HG03354 (cell line): ENCODE results near the gene HUNK.
"Not testable (repeated sequence)": the region's sequence is repeated elsewhere in the genome, so short reads cannot be mapped to it uniquely, and the experiment has no call there.

Source experiments
- ATAC-seq: cut with Tn5 transposase; IDR thresholded peaks from one replicate; pipeline ENCODE4 v1.9.1; 2021; ENCODE audit warnings: mild to moderate bottlenecking; ENCODE audit not compliant: unreplicated experiment, poor library complexity, severe bottlenecking

Gene HUNK

DNA sequence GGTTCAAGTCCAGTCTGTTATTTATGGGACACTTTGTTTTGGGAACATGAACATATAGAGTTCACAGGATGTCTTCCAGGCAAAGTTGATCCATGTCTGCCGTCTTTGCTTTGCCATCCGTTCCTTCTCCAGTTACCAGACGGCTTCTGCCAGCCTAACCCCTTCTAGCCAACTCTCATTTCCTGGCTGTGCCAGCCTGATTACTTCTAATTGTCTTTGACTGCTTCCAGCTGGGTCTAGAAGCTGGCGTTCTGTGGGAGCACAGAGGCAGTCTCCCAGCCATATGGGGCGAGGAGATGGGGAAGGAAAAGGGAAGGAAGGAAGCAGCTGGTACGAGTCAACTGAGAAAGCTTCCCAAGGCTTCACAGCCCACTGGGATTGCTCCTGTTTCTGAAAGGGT is 3.1 kb upstream of the HUNK start:
- ATAC-seq = no peak

DNA sequence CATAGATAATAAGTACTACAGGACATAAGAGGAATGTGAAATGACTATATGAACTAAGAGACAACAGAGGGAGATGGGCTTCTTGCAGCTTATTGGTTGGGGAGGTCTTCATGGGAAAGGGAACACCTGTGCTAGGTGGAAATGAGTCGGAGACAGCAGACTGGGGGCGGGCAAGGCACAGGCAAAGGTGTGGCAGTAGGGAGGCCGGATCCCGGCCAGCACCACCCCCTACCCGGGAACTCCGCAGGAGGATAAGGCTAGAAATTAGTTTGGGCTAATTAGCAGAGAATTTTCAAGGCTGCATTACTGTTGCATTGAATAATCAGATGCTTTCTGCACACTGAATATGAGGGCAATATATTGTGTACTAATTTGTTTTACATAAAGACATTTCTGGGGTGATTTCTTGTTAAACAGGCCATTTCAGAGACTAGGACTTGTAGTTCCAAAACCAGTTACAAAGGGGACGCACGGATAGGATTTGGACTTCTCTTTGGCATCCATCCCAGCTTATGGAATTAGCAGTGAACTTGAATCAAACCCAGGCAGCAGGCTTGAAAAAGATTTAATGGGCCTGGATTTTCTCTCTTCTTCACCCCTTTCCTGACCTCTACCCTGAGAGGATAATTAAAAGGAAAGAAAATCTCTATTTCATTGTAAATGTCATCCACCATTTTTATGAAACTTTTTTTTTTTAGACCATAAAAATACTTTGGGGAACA is 2.2 kb upstream of the HUNK start:
- no peak for ATAC-seq

DNA sequence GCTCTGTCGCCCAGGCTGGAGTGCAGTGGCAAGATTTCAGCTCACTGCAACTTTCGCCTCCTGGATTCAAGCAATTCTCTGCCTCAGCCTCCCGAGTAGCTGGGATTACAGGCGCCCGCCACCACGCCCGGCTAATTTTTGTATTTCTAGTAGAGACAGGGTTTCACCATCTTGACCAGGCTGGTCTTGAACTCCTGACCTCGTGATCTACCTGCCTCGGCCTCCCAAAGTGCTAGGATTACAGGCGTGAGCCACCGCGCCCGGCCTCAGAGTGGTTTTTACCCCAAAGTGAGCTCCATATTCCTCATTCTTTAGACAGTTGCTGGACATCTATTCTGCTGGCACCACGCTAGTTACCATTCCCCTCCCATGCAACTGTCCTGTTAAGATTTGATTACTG is 1.4 kb upstream of the HUNK start:
- ATAC-seq = not testable (repeated sequence)

DNA sequence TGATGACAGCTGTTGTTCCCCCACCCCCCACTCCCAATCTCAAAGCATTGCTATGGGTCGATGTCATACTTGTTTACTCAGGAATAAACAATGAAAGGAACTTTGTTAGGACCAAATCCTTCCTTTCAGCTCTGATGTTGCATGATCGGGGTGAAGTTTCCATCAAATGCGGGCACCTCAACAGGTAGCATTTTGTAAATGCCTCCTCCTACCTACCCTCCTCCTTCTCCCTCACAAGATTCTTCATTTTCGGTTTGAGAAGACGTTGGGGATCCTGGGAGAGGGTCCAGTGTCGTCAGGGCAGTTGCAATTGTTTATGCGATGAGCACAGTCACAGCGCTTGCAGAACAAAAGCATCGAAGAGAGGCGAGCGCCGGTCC is 758 bp upstream of the HUNK start:
- no peak for ATAC-seq

DNA sequence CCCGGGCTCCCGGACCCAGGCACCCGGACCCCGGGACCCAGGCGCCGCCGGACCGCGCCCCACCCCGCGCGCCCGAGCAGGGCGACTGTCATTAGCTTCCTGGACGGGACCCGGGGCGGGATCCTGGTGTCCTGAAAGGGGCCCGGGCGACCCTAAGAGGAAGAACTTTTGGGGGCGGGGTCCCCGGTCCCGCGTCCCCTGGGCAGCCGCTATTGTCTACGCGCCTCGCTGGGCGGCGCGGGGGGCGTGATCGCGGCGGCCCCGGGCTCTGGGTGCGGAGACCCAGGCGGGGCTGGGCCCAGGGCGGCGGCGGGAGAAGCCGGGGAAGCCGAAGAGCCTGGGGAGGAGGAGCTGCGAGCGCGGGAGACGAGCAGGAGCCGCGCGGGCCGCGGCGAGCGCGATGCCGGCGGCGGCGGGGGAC is 465 bp downstream of the HUNK start:
- no peak for ATAC-seq

DNA sequence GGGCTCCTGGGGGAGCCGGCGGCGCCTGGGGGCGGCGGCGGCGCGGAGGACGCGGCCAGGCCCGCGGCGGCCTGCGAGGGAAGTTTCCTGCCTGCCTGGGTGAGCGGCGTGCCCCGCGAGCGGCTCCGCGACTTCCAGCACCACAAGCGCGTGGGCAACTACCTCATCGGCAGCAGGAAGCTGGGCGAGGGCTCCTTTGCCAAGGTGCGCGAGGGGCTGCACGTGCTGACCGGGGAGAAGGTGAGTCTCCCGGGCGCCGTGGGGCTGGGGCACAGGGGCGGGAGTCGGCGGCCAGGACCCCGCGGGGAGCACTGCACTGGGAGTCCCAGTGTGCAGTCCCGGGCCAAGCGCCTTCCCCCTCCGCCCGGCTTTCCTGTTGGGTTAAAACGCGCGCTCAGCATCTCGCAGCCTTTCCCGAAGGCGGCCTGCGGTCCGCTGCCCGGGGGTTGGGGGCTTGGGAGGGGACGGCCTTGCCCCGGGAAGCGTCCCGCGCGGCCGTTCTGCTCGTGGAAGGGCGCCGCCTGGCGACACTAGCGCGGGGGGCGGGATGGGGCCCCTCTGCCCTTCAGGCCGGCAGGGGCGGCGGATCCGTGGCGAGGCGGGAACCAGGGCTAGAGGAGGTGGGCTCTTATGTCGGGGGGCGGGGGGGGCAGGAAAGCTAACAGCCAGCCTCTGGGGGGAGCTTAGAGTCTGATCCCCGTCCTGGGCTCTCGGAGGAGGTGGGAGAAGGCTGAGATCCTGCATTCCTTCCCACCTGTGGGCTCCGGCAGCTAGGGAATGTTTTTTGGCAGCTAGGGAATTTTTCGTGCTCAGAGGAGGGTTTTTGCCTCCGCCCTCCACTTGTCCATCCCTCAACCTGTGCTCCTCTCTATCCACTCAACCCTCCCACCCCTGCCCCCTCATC is 1.1 kb downstream of the HUNK start:
- ATAC-seq = no peak

DNA sequence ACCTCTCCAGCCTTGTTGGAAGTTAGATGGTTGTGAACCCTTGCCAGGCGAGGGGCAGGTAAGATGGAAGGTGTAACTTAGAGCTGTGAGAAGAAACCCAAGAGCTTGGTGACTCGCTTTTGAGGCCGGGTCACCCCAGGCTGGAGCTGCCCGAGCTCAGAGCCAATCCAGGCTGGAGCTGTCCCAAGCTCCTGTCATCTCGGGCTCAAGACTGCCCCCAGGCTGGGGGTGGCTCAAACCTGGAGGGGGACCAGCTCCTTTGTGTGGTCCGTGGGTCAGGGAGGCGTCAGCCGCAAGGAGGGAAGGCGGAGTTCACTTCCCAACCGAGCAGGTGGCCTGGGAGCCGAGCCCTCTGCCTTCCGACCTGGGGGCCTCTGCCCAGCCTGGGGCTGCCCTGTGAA is 2.0 kb downstream of the HUNK start:
- no peak for ATAC-seq

DNA sequence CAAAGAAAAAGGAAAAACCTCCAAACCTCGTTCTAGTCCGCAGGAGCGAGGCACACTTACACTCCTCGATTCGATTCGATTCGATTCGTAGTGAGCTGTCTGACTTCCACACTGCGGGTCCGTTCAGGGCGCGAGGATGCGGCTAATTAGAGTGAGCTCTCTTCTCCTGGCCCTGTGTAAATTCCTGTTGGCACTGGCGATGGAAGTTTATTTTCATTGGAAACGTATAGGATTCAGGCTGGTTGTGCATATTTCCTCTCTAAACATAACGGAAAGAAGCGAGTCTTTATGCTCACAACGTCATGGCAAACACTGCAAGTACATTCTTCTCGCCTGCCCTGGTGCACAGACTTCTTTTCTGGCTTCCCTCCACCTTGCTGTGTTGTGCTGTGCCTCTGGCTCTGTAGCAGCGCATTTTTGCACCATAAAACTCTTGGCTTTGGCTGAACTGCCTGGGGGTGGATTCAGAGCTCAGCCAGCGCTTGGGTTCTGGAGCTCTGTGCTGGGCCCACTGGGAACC is 2.7 kb downstream of the HUNK start:
- ATAC-seq = no peak

DNA sequence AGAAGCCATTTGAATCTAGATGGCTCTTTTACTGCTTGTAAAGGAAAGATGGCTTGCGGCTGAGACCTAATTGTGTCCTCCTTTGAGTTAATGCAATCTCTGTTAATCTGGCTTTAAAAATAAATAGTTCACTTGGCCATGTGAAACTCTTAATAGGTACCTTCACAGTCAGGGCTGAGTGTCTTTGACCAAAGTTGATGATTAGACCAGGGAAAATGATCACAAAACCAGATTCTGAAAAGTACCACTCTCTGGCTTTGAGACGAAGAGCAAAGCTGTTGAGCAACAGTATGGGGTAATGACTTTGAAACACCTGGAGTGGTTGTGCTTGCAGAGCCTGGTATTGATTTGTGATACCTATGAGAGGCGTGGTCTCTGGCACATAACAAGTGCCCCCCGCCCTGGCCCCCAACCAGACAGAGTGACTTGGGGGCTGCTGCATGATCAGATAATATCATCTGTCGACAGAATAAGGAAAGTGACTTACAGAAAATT is 4.7 kb downstream of the HUNK start:
- no peak for ATAC-seq

DNA sequence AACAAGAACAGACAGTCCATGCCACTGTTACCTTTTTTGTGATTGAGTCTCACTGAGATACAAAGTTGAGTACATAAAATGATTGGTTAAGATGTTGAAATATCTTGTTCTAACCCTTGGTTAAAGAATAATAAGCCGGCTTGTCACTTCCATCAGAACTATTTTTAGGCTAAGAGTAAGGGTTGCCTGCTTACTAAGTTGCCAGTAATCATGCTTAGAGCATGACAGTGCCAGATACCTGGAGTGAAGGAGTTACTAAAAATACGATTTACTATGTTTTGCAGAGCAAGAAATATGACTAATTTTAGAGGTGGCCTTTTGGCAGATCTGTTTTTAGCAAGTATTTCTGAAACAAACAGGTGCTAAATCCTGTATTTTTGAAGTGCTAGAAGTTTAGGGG is 6.0 kb downstream of the HUNK start:
- ATAC-seq = no peak

DNA sequence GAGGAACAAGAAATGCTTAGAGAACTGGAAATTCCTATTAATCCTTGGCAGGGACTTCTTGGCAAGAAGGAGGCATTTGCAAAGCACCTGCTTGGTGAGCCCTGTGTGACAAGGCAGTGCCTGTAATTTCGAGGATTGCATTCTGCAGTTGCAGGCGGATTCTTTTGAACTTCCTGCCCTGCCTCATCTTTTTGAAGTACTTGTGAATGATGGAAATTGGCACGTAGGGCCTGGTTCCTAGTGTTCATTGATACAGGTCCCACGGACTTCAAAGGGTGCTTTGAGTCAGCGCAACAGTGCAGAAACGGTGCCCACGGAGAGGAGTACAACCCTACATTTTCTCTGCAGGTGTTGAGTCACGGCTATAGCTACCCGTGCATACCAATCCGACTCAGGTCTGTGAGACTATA is 6.4 kb downstream of the HUNK start:
- no peak for ATAC-seq

DNA sequence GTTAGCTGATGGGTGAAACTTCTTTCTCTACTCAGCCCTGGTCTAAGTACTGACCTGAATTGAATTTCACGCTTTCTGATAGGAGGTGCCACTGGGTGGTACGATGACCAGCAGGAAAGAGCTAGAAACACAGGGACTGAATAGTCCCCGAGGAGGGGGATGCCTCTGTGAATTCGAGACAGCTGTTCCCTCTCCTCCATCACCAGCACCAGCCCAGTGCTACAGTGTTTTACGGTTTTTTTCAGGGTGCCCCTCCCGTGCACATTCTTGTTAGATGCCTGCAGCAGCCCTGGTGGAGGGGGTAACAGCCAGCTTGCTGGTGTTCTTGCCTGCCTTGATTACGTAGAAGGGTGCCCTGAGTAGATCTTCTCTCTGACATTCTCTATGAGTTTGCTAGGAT is 7.1 kb downstream of the HUNK start:
- ATAC-seq = no peak

DNA sequence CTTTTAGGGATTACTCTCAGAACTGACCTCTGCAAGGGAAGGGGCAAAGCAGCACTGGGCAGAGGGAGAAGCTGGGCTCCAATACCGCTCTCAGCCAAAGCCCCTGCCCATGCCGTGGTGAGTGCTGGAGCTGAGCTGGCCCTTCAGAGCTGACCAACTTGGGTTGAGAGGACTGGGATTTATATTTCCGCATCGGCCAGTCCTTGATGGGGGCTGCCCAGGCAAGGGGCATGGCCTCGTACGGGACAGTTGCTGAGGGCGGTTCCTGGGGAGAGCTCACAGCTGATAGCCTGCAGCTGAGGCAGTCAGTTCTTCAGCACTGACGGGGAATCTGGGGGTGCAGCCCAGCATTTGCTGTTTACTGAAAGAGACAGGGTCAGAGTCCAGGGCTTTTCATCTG is 8.0 kb downstream of the HUNK start:
- ATAC-seq = no peak

DNA sequence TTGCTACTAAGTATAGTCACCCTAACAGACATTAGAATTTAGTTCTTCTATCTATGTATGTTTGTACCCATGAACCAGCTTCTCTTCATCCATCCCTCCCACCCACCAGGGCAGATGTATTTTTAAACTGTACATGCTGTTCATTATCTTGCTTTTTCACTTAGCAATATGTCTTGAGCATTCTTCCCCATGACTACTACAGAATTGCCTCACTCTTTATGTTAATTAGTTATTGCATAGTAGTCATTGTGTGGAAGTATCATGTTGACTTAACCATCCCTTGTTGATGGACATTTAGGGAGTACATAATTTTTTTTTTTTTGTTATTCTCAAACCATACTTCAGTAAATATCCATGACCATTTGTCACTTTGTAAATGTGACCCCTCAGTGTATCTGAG is 9.9 kb downstream of the HUNK start:
- no peak for ATAC-seq

DNA sequence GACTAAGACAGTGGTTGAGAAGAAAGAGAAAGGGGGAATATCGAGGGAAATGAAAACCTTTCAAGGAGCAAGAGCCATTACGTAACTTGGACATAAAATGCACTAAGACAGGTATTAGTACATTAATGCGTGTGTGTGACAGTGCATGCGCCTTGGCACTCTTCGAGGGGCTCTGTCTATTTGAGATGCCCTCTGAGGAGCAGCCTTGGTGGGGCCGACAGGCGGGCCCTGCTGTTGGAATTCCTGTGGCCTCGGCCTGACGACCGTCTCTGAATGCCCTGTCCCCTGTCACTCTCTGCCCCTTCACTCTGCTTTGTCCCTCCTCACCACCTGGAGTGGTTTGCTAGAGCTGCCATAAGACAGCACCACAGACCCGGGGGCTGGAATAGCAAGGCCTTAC is 12.3 kb downstream of the HUNK start:
- no peak for ATAC-seq

DNA sequence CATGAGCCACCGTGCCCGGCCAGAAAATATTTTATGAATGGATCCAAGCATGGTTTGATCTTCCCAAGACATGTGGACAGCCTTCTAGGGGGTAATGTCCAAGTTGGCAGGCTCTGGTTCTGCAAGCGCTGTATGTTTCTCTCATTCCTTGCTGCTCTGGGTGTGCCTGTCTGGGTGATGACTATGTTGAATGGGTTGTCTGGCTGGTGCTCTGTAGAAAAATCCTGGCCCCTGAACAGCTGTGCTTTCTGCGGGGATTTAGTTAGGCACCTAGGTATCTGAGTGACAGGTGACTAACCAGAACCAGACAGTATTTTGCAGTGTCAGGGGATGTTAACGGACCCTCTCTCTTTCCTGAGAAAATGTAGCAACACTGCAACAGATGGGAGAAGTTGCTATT is 14.1 kb downstream of the HUNK start:
- ATAC-seq = no peak

DNA sequence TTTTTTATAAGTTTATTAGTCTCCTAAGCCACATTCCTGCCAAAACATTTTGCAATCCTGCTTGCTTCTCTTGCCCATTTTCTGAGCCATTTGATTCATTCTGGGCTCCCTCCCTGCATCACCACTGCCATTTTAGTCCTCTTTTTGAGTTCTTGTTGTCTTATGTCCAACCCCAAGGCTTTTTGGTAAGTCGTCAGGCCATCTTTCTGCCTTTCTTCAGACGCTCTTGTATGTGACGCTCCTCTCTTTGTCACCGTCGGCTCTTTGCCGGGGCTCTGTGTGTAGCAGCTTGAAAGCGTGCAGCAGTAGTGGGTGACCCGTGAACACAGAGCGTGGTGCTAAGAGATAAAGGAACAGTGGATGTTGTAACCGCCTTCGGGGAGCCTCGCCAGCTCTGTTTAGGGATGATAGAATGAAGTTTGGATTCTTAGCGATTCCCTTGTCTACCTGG is 14.6 kb downstream of the HUNK start:
- ATAC-seq = no peak

DNA sequence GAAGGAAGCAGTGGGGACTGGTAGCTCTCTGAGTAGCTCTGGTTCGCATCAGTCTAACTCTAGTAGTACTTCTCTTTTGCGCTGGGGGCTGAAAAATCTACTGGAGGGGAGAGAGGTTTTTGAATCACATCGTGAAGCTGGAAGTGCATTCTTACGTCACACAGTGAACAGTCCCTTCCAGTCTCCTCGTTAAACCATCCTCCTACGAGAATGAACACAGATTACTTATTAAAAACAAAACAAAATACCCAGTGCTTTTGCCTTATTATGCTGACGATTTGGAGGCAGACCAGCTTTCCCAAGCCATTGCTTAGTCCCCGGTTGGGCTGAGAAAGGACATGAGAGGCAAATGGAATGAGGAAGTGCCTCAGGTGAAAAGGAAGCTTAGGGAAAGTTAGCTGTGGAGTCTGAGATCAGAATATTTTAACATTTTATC is 16.1 kb downstream of the HUNK start:
- ATAC-seq = no peak

DNA sequence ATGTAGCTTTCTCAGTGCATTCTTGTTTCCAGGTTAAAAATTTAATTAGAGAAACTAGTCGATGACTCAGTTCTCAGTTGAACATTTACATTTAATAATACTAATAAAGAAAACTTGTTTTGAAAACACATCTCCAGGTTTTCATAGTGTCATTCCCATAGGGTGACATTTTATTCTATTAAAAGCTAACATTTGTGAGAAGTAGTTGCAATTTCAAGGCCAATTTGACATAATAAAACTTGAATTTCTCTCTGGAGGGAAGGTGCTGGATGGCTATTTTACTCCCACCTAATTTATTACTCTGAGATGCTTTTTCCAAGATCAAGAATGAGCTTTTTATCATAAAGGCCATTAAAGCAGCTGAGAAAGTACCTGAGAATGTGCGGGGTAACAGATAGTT is 16.6 kb downstream of the HUNK start:
- ATAC-seq = no peak

DNA sequence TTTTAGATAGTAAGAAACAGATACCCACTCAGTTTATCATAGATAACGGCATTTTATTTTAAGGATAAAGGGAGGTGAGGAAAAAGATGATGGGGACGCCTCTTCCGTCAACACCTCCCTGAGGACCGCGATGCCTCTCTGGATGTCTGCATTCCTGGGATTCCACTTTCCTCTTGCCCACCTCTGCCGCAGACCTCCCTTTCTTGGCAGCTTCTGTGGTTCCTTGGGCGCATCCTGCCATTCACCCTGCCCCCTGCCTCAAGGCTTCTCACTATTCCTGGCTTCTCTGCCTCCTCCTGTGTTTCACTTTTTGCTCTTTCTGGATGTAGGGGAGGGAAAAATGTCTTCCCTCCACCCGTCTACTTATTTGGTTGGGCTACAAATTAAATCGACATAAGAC is 19.9 kb downstream of the HUNK start:
- ATAC-seq = no peak
